H1 (cell line): ENCODE results near the gene BCL7B. TPM values are rescaled to one million over a fixed set of nuclear protein-coding genes. Genes with fewer than 3 reads are reported as not detected.

Experiments used
- FOSL1 ChIP-seq: IDR thresholded peaks from 2 replicates; pipeline ENCODE4 v1.6.1; 2011; ENCODE audit warnings: mild to moderate bottlenecking, low read depth, low read length, moderate library complexity; ENCODE audit not compliant: insufficient read depth
- POLR2AphosphoS5 ChIP-seq: IDR thresholded peaks from 2 replicates; pipeline ENCODE4 v1.6.1; 2011; ENCODE audit warnings: low read depth, low read length
- POU5F1 ChIP-seq: IDR thresholded peaks from 2 replicates; pipeline ENCODE4 v1.6.1; 2011; ENCODE audit warnings: low read depth, mild to moderate bottlenecking, low read length, moderate library complexity
- RBBP5 ChIP-seq: IDR thresholded peaks from 2 replicates; pipeline ENCODE4 v1.7.1; 2012; ENCODE audit warnings: low read depth, mild to moderate bottlenecking, inconsistent platforms, low read length, moderate library complexity, borderline replicate concordance
- SIX5 ChIP-seq: IDR thresholded peaks from 2 replicates; pipeline ENCODE4 v1.6.1; 2011; ENCODE audit warnings: mild to moderate bottlenecking, low read depth, low read length
- SRF ChIP-seq: IDR thresholded peaks from 2 replicates; pipeline ENCODE4 v1.6.1; 2011; ENCODE audit warnings: mild to moderate bottlenecking, low read depth, low read length, moderate library complexity
- SUZ12 ChIP-seq: fragments of 200-600 bp; sonication (generic); IDR thresholded peaks from 2 replicates; pipeline ENCODE4 v1.6.1; 2012; ENCODE audit warnings: mild to moderate bottlenecking, inconsistent platforms, low read length, moderate library complexity, mixed read lengths
- polyA plus RNA-seq, 7 experiments: library from polyadenylated mRNA; depleted of rRNA in 3 of 7; stranded (reverse) in 5 of 7; unstranded in 2 of 7; fragments of >200 nt in 5 of 7; fragments of 200-250 nt in 2 of 7; gene quantifications; 1 replicate in 5 of 7; 2 replicates in 1 of 7; 4 replicates in 1 of 7; pipeline versions ENCODE4 v1.2.1 to v1.2.3, GENCODE V29; 2011 to 2013; ENCODE audit warnings: missing spikeins in 2 of 7, mixed read lengths in 2 of 7
- total RNA-seq: library from RNA; stranded (reverse); fragmentation: NEBNext Ultra II Directional; extraction: Animal tissue kit (Norgen Biotek cat#: 25700); gene quantifications from 2 replicates; pipeline ENCODE4 v1.2.1, GENCODE V29; 2021
- TF ChIP-seq, protein P1 (sequence below): fragments of 300-600 bp; sonication (generic); IDR thresholded peaks from 2 replicates; pipeline ENCODE4 v1.7.1; 2012; ENCODE audit warnings: low read length, moderate library complexity, mild to moderate bottlenecking, inconsistent platforms; ENCODE audit not compliant: insufficient replicate concordance

Gene BCL7B
- total and polyA plus RNA-seq, 2 of the 8 experiments (the other 6 are each of a cell fraction or from before 2014, with no cell fraction given) = 24.9 to 44.6 TPM

GRCh38 chr7:73504017-73504416 is 53.5 kb downstream of the BCL7B start (continued):
- TF ChIP-seq, protein P1, sequence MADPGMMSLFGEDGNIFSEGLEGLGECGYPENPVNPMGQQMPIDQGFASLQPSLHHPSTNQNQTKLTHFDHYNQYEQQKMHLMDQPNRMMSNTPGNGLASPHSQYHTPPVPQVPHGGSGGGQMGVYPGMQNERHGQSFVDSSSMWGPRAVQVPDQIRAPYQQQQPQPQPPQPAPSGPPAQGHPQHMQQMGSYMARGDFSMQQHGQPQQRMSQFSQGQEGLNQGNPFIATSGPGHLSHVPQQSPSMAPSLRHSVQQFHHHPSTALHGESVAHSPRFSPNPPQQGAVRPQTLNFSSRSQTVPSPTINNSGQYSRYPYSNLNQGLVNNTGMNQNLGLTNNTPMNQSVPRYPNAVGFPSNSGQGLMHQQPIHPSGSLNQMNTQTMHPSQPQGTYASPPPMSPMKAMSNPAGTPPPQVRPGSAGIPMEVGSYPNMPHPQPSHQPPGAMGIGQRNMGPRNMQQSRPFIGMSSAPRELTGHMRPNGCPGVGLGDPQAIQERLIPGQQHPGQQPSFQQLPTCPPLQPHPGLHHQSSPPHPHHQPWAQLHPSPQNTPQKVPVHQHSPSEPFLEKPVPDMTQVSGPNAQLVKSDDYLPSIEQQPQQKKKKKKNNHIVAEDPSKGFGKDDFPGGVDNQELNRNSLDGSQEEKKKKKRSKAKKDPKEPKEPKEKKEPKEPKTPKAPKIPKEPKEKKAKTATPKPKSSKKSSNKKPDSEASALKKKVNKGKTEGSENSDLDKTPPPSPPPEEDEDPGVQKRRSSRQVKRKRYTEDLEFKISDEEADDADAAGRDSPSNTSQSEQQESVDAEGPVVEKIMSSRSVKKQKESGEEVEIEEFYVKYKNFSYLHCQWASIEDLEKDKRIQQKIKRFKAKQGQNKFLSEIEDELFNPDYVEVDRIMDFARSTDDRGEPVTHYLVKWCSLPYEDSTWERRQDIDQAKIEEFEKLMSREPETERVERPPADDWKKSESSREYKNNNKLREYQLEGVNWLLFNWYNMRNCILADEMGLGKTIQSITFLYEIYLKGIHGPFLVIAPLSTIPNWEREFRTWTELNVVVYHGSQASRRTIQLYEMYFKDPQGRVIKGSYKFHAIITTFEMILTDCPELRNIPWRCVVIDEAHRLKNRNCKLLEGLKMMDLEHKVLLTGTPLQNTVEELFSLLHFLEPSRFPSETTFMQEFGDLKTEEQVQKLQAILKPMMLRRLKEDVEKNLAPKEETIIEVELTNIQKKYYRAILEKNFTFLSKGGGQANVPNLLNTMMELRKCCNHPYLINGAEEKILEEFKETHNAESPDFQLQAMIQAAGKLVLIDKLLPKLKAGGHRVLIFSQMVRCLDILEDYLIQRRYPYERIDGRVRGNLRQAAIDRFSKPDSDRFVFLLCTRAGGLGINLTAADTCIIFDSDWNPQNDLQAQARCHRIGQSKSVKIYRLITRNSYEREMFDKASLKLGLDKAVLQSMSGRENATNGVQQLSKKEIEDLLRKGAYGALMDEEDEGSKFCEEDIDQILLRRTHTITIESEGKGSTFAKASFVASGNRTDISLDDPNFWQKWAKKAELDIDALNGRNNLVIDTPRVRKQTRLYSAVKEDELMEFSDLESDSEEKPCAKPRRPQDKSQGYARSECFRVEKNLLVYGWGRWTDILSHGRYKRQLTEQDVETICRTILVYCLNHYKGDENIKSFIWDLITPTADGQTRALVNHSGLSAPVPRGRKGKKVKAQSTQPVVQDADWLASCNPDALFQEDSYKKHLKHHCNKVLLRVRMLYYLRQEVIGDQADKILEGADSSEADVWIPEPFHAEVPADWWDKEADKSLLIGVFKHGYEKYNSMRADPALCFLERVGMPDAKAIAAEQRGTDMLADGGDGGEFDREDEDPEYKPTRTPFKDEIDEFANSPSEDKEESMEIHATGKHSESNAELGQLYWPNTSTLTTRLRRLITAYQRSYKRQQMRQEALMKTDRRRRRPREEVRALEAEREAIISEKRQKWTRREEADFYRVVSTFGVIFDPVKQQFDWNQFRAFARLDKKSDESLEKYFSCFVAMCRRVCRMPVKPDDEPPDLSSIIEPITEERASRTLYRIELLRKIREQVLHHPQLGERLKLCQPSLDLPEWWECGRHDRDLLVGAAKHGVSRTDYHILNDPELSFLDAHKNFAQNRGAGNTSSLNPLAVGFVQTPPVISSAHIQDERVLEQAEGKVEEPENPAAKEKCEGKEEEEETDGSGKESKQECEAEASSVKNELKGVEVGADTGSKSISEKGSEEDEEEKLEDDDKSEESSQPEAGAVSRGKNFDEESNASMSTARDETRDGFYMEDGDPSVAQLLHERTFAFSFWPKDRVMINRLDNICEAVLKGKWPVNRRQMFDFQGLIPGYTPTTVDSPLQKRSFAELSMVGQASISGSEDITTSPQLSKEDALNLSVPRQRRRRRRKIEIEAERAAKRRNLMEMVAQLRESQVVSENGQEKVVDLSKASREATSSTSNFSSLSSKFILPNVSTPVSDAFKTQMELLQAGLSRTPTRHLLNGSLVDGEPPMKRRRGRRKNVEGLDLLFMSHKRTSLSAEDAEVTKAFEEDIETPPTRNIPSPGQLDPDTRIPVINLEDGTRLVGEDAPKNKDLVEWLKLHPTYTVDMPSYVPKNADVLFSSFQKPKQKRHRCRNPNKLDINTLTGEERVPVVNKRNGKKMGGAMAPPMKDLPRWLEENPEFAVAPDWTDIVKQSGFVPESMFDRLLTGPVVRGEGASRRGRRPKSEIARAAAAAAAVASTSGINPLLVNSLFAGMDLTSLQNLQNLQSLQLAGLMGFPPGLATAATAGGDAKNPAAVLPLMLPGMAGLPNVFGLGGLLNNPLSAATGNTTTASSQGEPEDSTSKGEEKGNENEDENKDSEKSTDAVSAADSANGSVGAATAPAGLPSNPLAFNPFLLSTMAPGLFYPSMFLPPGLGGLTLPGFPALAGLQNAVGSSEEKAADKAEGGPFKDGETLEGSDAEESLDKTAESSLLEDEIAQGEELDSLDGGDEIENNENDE = no peak
- no peak for TF ChIP-seq SUZ12
- no peak for TF ChIP-seq POU5F1
- TF ChIP-seq RBBP5 = no peak
- no peak for TF ChIP-seq SIX5
- no peak for TF ChIP-seq POLR2AphosphoS5
- TF ChIP-seq FOSL1 = no peak
- no peak for TF ChIP-seq SRF
